GM23338 (cell line): ENCODE measurements around the gene SLC25A39. TPM values are rescaled to one million over a fixed set of nuclear protein-coding genes. Genes with fewer than 3 reads are reported as not detected.
A peak's percentile ranks its signal among the peaks of the same experiment; 100 is the strongest.

Source experiments
- ATAC-seq: fragments of 200-7000 bp; cut with Tn5 transposase; 3 replicates; pipeline ENCODE4 v1.9.1; 2020
- DNase-seq: peaks from one replicate; pipeline ENCODE4 v3.0.0-alpha.2; 2015; ENCODE audit warnings: low spot score
- H2AFZ ChIP-seq: fragments of 200-600 bp; sonication (generic); 2 replicates; pipeline ENCODE4 v1.8.0; 2016; ENCODE audit warnings: antibody characterized with exemption, mild to moderate bottlenecking, moderate library complexity
- H3F3A ChIP-seq: fragments of 200-600 bp; sonication (generic); replicated peaks from 2 replicates; pipeline ENCODE4 v1.8.0; 2017; ENCODE audit warnings: antibody characterized with exemption, mixed run types, low read depth
- H3K27ac ChIP-seq: fragments of 200-600 bp; sonication (generic); 2 replicates; pipeline ENCODE4 v1.6.1; 2016; ENCODE audit warnings: low read depth
- H3K27me3 ChIP-seq: fragments of 200-600 bp; sonication (generic); 2 replicates; pipeline ENCODE4 v1.8.0; 2016; ENCODE audit warnings: mild to moderate bottlenecking, mixed run types, moderate library complexity; ENCODE audit not compliant: insufficient read depth
- H3K36me3 ChIP-seq: fragments of 200-600 bp; sonication (generic); 2 replicates; pipeline ENCODE4 v1.8.0; 2016; ENCODE audit warnings: mild to moderate bottlenecking; ENCODE audit not compliant: insufficient read depth
- H3K4me1 ChIP-seq: fragments of 200-600 bp; sonication (generic); 2 replicates; pipeline ENCODE4 v1.8.0; 2016; ENCODE audit warnings: mild to moderate bottlenecking, moderate library complexity; ENCODE audit not compliant: insufficient read depth
- H3K4me2 ChIP-seq: fragments of 200-600 bp; sonication (generic); 2 replicates; pipeline ENCODE4 v1.7.1; 2017; ENCODE audit warnings: mixed run types
- H3K4me3 ChIP-seq: fragments of 200-600 bp; sonication (generic); 2 replicates; pipeline ENCODE4 v1.6.1; 2016; ENCODE audit warnings: mixed run types
- H3K79me2 ChIP-seq: fragments of 200-600 bp; sonication (generic); replicated peaks from 2 replicates; pipeline ENCODE4 v1.8.0; 2017; ENCODE audit warnings: mild to moderate bottlenecking; ENCODE audit not compliant: insufficient read depth
- H3K9me2 ChIP-seq: fragments of 200-600 bp; sonication (generic); 2 replicates; pipeline ENCODE4 v1.8.0; 2017; ENCODE audit not compliant: insufficient read depth
- H4K20me1 ChIP-seq: fragments of 200-600 bp; sonication (generic); replicated peaks from 2 replicates; pipeline ENCODE4 v1.8.0; 2017; ENCODE audit warnings: mild to moderate bottlenecking; ENCODE audit not compliant: insufficient read depth
- H3K27ac Mint-ChIP-seq: 2 replicates; pipeline ENCODE4 v1.8.0; 2020; ENCODE audit warnings: inconsistent platforms, mild to moderate bottlenecking, moderate library complexity, mixed read lengths
- H3K27me3 Mint-ChIP-seq: 3 replicates; pipeline ENCODE4 v1.8.0; 2022; ENCODE audit warnings: low read depth, mild to moderate bottlenecking, moderate library complexity, mixed read lengths, inconsistent platforms; ENCODE audit not compliant: insufficient read depth, poor library complexity
- H3K36me3 Mint-ChIP-seq: 3 replicates; pipeline ENCODE4 v1.8.0; 2021; ENCODE audit warnings: low read depth, mild to moderate bottlenecking, inconsistent platforms, moderate library complexity, mixed read lengths
- H3K4me1 Mint-ChIP-seq: 3 replicates; pipeline ENCODE4 v1.8.0; 2020; ENCODE audit warnings: mild to moderate bottlenecking, inconsistent platforms, mixed read lengths
- H3K4me3 Mint-ChIP-seq: 3 replicates; pipeline ENCODE4 v1.8.0; 2021; ENCODE audit warnings: moderate library complexity, mild to moderate bottlenecking, inconsistent platforms, mixed read lengths
- H3K9me3 Mint-ChIP-seq: 3 replicates; pipeline ENCODE4 v1.8.0; 2020; ENCODE audit warnings: moderate library complexity, mild to moderate bottlenecking, inconsistent platforms, mixed read lengths
- CREB1 ChIP-seq: fragments of 250-450 bp; sonication (Bioruptor Pico); IDR thresholded peaks from 2 replicates; pipeline ENCODE4 v1.5.0; 2020; ENCODE audit warnings: low read depth, mild to moderate bottlenecking, moderate library complexity
- CTCF ChIP-seq, 2 experiments: fragments of 200-600 bp in 1 of 2; sonication (generic) in 1 of 2; conservative IDR thresholded peaks; 2 replicates each; pipeline versions ENCODE4 v1.5.1 to v1.6.1; 2016 to 2017; ENCODE audit warnings: antibody characterized with exemption in 2 of 2, low read depth in 2 of 2, mild to moderate bottlenecking in 2 of 2, moderate library complexity in 1 of 2
- EZH2phosphoT487 ChIP-seq: fragments of 200-600 bp; sonication (generic); IDR thresholded peaks from one replicate; pipeline ENCODE4 v1.8.1; 2018; ENCODE audit warnings: antibody characterized with exemption; ENCODE audit not compliant: unreplicated experiment
- REST ChIP-seq: IDR thresholded peaks from one replicate; pipeline ENCODE4 v1.6.1; 2018; ENCODE audit warnings: antibody characterized with exemption; ENCODE audit not compliant: unreplicated experiment
- STAT1 ChIP-seq: IDR thresholded peaks from one replicate; pipeline ENCODE4 v1.6.1; 2016; ENCODE audit warnings: antibody characterized with exemption; ENCODE audit not compliant: unreplicated experiment
- polyA plus RNA-seq: library from polyadenylated mRNA; unstranded; fragments of >200 nt; fragmentation: Nextera tagmentation; extraction: Ambion mirVana; gene quantifications from 2 replicates; pipeline ENCODE4 v1.2.1, GENCODE V29; 2016
- total RNA-seq: library from RNA; depleted of rRNA; stranded (reverse); fragments of >200 nt; shearing (Covaris generic); gene quantifications from 2 replicates; pipeline ENCODE4 v1.2.3, GENCODE V29; 2014

The SLC25A39 gene
- total and polyA plus RNA-seq, 2 experiments from 2014 or later: 184 to 202 TPM

GRCh38 chr17:44324092-44324570 lies 492 bp downstream of the SLC25A39 start:
- Histone ChIP-seq H3F3A (peaks cover 8% of the 10 kb centered on the region; the same call in 1 of the 2 replicates), H3K79me2 (peaks cover 9% of the 10 kb centered on the region), H3K27ac (no peak overlapping the region), H3K4me2 (peak overlapping the region; percentile 92), H3K9me2 (no peaks in the 10 kb centered on the region), H3K4me1 (no peaks in the 10 kb centered on the region; the same call in 1 of the 2 replicates), H4K20me1 (no peaks in the 10 kb centered on the region), H3K27me3 (peaks cover 16% of the 10 kb centered on the region), H2AFZ (no peak overlapping the region), H3K4me3 (peak overlapping the region; percentile 89), H3K36me3 (0 out of 2 replicates have a peak, but pooled peaks cover 4% of the 10 kb centered on the region)
- peaks cover 33% of the 10 kb centered on the region for H3K27me3 Mint-ChIP-seq
- no peak overlapping the region; the same call in 1 of the 2 replicates for H3K27ac Mint-ChIP-seq
- DNase-seq (no peak), ATAC-seq (peak; percentile 2; the same call in 1 of the 3 replicates)
- H3K4me1 Mint-ChIP-seq: peaks cover 12% of the 10 kb centered on the region
- TF ChIP-seq CREB1 (CRISPR knock-in tag) (no peak), REST (no peak), CTCF (conservative IDR thresholded peaks at IDR 0.05; ENCODE audit: low read depth in 2 of 2) (no peak), STAT1 (no peak)
- peak overlapping the region; percentile 92 for H3K4me3 Mint-ChIP-seq
- H3K36me3 Mint-ChIP-seq: peaks cover 32% of the 10 kb centered on the region
- no peaks in the 10 kb centered on the region for H3K9me3 Mint-ChIP-seq

GRCh38 chr17:44323359-44324091 lies 1.1 kb downstream of the SLC25A39 start:
- TF ChIP-seq CTCF (conservative IDR thresholded peaks at IDR 0.05; ENCODE audit: low read depth in 2 of 2) (no peak), STAT1 (no peak), EZH2phosphoT487 (no peak)
- Histone ChIP-seq H2AFZ (no peak overlapping the region), H3K4me3 (peak overlapping the region; percentile 89), H3K79me2 (peaks cover 9% of the 10 kb centered on the region), H3K4me1 (no peaks in the 10 kb centered on the region; the same call in 1 of the 2 replicates), H3K4me2 (peak overlapping the region; percentile 92), H3K27ac (no peak overlapping the region), H3F3A (peaks cover 8% of the 10 kb centered on the region; the same call in 1 of the 2 replicates), H3K9me2 (no peaks in the 10 kb centered on the region), H4K20me1 (no peaks in the 10 kb centered on the region), H3K36me3 (0 out of 2 replicates have a peak, but pooled peaks cover 4% of the 10 kb centered on the region), H3K27me3 (peaks cover 16% of the 10 kb centered on the region)
- Mint-ChIP-seq H3K9me3 (no peaks in the 10 kb centered on the region), H3K4me3 (peak overlapping the region; percentile 92), H3K27me3 (peaks cover 34% of the 10 kb centered on the region), H3K27ac (no peak overlapping the region; the same call in 1 of the 2 replicates), H3K4me1 (peaks cover 12% of the 10 kb centered on the region), H3K36me3 (peaks cover 35% of the 10 kb centered on the region)
- ATAC-seq: no peak
- no peak for DNase-seq
